SU-DHL-6 (cell line): Measurements from ENCODE around the gene ARMC5.

Experiments
- CTCF ChIP-seq: fragments of 200-600 bp; sonication (generic); IDR thresholded peaks from one replicate; pipeline ENCODE4 v1.5.1; 2017; ENCODE audit warnings: antibody characterized with exemption, mild to moderate bottlenecking, low read length, moderate library complexity; ENCODE audit not compliant: insufficient read depth, poor library complexity, severe bottlenecking
- EZH2phosphoT487 ChIP-seq: fragments of 200-600 bp; sonication (generic), shearing (Covaris generic); conservative IDR thresholded peaks from 2 replicates; pipeline ENCODE4 v1.6.1; 2018; ENCODE audit warnings: mild to moderate bottlenecking, antibody characterized with exemption, low read length, moderate library complexity, mixed read lengths

GRCh38 chr16:31423801-31424200 is 35.5 kb upstream of the ARMC5 start:
- TF ChIP-seq EZH2phosphoT487 (no peak), CTCF (no peak)
